GM23248 (cell line): ENCODE data around the gene GSE1. TPM values are rescaled to one million over a fixed set of nuclear protein-coding genes. Genes with fewer than 3 reads are reported as not detected.

Experiments
- DNase-seq: peaks from one replicate; pipeline ENCODE4 v3.0.0-alpha.2; 2015
- H2AFZ ChIP-seq: fragments of 200-600 bp; sonication (generic); 2 replicates; pipeline ENCODE4 v1.6.1; 2016; ENCODE audit warnings: antibody characterized with exemption
- H3F3A ChIP-seq: fragments of 200-600 bp; sonication (generic); 2 replicates; pipeline ENCODE4 v1.6.1; 2016; ENCODE audit warnings: mild to moderate bottlenecking, antibody characterized with exemption, mixed run types; ENCODE audit not compliant: insufficient read depth
- H3K27ac ChIP-seq: fragments of 200-600 bp; sonication (generic); 2 replicates; pipeline ENCODE4 v1.5.1; 2016; ENCODE audit warnings: mild to moderate bottlenecking
- H3K27me3 ChIP-seq: fragments of 200-600 bp; sonication (generic); replicated peaks from 2 replicates; pipeline ENCODE4 v1.6.1; 2016; ENCODE audit warnings: mild to moderate bottlenecking; ENCODE audit not compliant: insufficient read depth
- H3K36me3 ChIP-seq: fragments of 200-600 bp; sonication (generic); 2 replicates; pipeline ENCODE4 v1.6.1; 2016; ENCODE audit warnings: low read depth, mild to moderate bottlenecking
- H3K4me1 ChIP-seq: fragments of 200-600 bp; sonication (generic); 2 replicates; pipeline ENCODE4 v1.6.1; 2016; ENCODE audit warnings: mild to moderate bottlenecking; ENCODE audit not compliant: insufficient read depth
- H3K4me2 ChIP-seq: fragments of 200-600 bp; sonication (generic); one replicate; pipeline ENCODE4 v1.6.1; 2016; ENCODE audit warnings: mild to moderate bottlenecking; ENCODE audit not compliant: unreplicated experiment
- H3K4me3 ChIP-seq: fragments of 200-600 bp; sonication (generic); 2 replicates; pipeline ENCODE4 v1.5.1; 2016; ENCODE audit warnings: mild to moderate bottlenecking
- H3K79me2 ChIP-seq: fragments of 200-600 bp; sonication (generic); 2 replicates; pipeline ENCODE4 v1.6.1; 2016; ENCODE audit warnings: mild to moderate bottlenecking; ENCODE audit not compliant: insufficient read depth
- H3K9ac ChIP-seq: fragments of 200-600 bp; sonication (generic); 2 replicates; pipeline ENCODE4 v1.6.1; 2016; ENCODE audit warnings: mild to moderate bottlenecking
- H3K9me2 ChIP-seq: fragments of 200-600 bp; sonication (generic); 2 replicates; pipeline ENCODE4 v1.6.1; 2016; ENCODE audit warnings: mixed run types, mild to moderate bottlenecking, moderate library complexity; ENCODE audit not compliant: insufficient read depth
- H3K9me3 ChIP-seq: fragments of 200-600 bp; sonication (generic); one replicate; pipeline ENCODE4 v1.6.1; 2017; ENCODE audit warnings: low read depth
- H4K20me1 ChIP-seq: fragments of 200-600 bp; sonication (generic); 2 replicates; pipeline ENCODE4 v1.6.0; 2016; ENCODE audit not compliant: insufficient read depth
- EZH2 ChIP-seq: fragments of 200-600 bp; sonication (generic); IDR thresholded peaks from 2 replicates; pipeline ENCODE4 v1.6.1; 2018; ENCODE audit warnings: antibody characterized with exemption, mild to moderate bottlenecking; ENCODE audit not compliant: insufficient read depth, poor library complexity, severe bottlenecking
- EZH2phosphoT487 ChIP-seq: fragments of 200-600 bp; sonication (generic); IDR thresholded peaks from 2 replicates; pipeline ENCODE4 v1.6.1; 2018; ENCODE audit warnings: antibody characterized with exemption, moderate library complexity, mild to moderate bottlenecking, low read depth; ENCODE audit not compliant: insufficient read depth
- WGBS, 2 experiments: methylation state at CpG; one replicate each; pipeline ENCODE4 v1.1.6; 2015 to 2017; ENCODE audit warnings: low lambda C conversion rate in 2 of 2, low coverage in 1 of 2; ENCODE audit errors: missing lambda C conversion rate in 2 of 2; 5-methylcytosine and 5-hydroxymethylcytosine counted together
- in situ Hi-C: fragments of 300-500 bp; cut with MboI; formaldehyde crosslinking; loops from 2 replicates; pipeline ENCODE4 v1.15.0; 2020
- polyA plus RNA-seq: library from polyadenylated mRNA; unstranded; fragments of >200 nt; fragmentation: Nextera tagmentation; extraction: Ambion mirVana; gene quantifications from 2 replicates; pipeline ENCODE4 v1.2.1, GENCODE V29; 2016
- total RNA-seq: library from RNA; depleted of rRNA; stranded (reverse); fragments of >200 nt; shearing (Covaris generic); gene quantifications from 2 replicates; pipeline ENCODE4 v1.2.3, GENCODE V29; 2014

GSE1 gene
- total and polyA plus RNA-seq, 2 experiments from 2014 or later: 11.6 to 35.1 TPM

DNA sequence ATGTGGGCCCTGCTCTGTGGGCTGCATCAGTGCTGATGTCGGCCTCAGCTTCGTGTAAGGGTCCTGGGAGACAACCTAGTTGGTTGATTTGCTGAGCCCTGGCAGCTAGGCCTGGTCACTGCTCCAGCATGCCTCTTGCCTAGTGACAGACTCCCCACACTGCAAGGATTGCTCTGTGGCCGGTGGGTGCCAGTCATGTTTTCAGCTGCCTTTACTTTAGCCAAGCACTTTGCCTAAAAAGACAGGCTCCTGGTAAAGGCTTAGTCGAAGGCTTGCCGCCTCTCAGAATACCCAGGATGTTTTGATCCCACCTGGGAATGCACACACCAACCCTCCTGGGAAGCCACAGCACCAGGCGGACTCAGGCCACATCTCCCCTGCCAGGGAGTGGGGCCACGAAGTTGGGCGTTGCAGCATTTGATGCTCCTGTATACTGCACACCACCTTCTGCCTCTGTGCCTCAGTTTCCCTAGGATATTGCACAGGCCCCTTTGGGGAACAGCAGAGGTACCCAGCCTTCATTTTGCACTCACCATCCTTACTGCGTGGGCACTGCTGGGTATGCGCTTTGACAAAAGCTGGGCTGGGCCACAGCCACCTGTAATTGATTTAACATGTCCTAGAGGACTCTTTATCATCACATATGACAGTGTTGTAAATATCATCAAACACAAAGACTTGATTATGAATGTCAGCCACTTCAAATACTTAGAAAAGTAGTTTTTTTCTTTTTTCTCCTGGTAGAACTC lies 55.7 kb downstream of the GSE1 start:
- Histone ChIP-seq H3F3A (peaks cover 24% of the 10 kb centered on the region), H3K27me3 (no peaks in the 10 kb centered on the region), H3K36me3 (peaks cover 60% of the 10 kb centered on the region), H3K9me2 (no peaks in the 10 kb centered on the region), H3K4me2 (no peak overlapping the region), H3K9ac (no peak overlapping the region), H3K4me3 (no peak overlapping the region), H4K20me1 (no peaks in the 10 kb centered on the region), H3K79me2 (0 out of 2 replicates have a peak, but pooled peaks cover 4% of the 10 kb centered on the region), H3K27ac (no peak overlapping the region), H2AFZ (no peak overlapping the region), H3K4me1 (no peaks in the 10 kb centered on the region), H3K9me3 (no peaks in the 10 kb centered on the region)
- 92 to 96% methylated on average over 10 of the region's 10 CpGs for WGBS, 2 experiments
- no peak for TF ChIP-seq EZH2
- no peak for TF ChIP-seq EZH2phosphoT487
- no peak for DNase-seq
- in situ Hi-C loops: no loop called here

DNA sequence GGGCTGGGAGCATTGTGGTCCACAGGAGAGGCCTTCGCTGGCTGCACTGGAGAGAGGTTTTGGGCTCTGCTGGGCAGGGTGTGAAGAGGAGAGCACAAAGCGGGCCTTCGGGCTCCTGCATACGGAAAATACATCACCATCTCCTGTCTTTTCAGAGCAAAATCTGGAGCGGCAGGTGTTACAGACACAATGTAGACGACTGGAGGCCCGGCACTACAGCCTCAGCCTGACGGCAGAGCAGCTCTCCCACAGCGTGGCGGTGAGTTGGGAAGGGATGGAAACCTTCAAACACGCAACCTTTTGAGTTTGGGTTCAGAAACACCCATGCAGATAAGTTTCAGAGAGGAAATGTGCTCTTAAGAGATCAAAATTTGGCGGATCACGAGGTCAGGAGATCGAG lies 57.7 kb downstream of the GSE1 start:
- no peaks in the 10 kb centered on the region for H3K9me2 ChIP-seq
- no peak for DNase-seq
- H3F3A ChIP-seq: peaks cover 37% of the 10 kb centered on the region
- H3K36me3 ChIP-seq: peaks cover 65% of the 10 kb centered on the region
- in situ Hi-C loops: no loop called here
- H3K27ac ChIP-seq: no peak overlapping the region
- H4K20me1 ChIP-seq: no peaks in the 10 kb centered on the region
- TF ChIP-seq EZH2phosphoT487: no peak
- no peaks in the 10 kb centered on the region for H3K9me3 ChIP-seq
- H3K4me3 ChIP-seq: no peak overlapping the region
- 97% methylated on average over 14 of the region's 14 CpGs for whole genome bisulfite sequencing, 2 experiments
- H3K27me3 ChIP-seq: no peaks in the 10 kb centered on the region
- H3K79me2 ChIP-seq: 0 out of 2 replicates have a peak, but pooled peaks cover 4% of the 10 kb centered on the region
- no peak overlapping the region for H3K4me2 ChIP-seq
- no peak overlapping the region for H2AFZ ChIP-seq
- no peaks in the 10 kb centered on the region for H3K4me1 ChIP-seq
- H3K9ac ChIP-seq: no peak overlapping the region

- H3K9ac ChIP-seq: no peak overlapping the region
- TF ChIP-seq EZH2phosphoT487 (no peak), EZH2 (no peak)
- no peaks in the 10 kb centered on the region for H3K4me1 ChIP-seq
- H3K9me3 ChIP-seq: no peaks in the 10 kb centered on the region
- no peak overlapping the region for H3K4me2 ChIP-seq
- H3K27me3 ChIP-seq: no peaks in the 10 kb centered on the region
- no peak overlapping the region for H3K27ac ChIP-seq
- H4K20me1 ChIP-seq: no peaks in the 10 kb centered on the region
- H3F3A ChIP-seq: peaks cover 40% of the 10 kb centered on the region
- H3K36me3 ChIP-seq: peaks cover 59% of the 10 kb centered on the region
- 0 out of 2 replicates have a peak, but pooled peaks cover 4% of the 10 kb centered on the region for H3K79me2 ChIP-seq
- H2AFZ ChIP-seq: no peak overlapping the region
- no peak overlapping the region for H3K4me3 ChIP-seq
- H3K9me2 ChIP-seq: no peaks in the 10 kb centered on the region
- in situ Hi-C loops: no loop called here
- peak; percentile 55 for DNase-seq
- 62 to 70% methylated on average over 19 of the region's 19 CpGs for WGBS, 2 experiments
Measured at GRCh38 chr16:85673529-85674417, 60.7 kb downstream of the GSE1 start.

DNA sequence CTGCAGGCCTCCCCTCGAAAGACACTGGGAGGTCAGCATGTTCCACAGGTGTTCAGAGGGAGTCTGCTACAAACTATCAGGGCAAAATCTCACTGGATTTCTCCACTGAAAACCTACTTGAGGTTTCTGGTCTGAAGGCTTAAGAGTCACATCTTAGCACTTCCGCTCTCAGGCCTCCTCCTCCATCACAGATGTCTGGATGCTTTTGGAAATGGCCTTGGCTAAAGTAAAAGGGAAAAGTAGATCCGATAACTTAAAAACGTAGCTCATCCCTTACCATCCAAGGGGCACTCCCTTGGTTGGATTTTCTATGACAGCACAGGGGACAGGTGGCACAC lies 61.3 kb downstream of the GSE1 start:
- Histone ChIP-seq H3K9me2 (no peaks in the 10 kb centered on the region), H2AFZ (no peak overlapping the region), H3K4me2 (no peak overlapping the region), H3K27ac (no peak overlapping the region), H4K20me1 (no peaks in the 10 kb centered on the region), H3K79me2 (0 out of 2 replicates have a peak, but pooled peaks cover 4% of the 10 kb centered on the region), H3K27me3 (no peaks in the 10 kb centered on the region), H3K36me3 (peaks cover 59% of the 10 kb centered on the region), H3F3A (peaks cover 34% of the 10 kb centered on the region), H3K4me3 (no peak overlapping the region), H3K4me1 (no peaks in the 10 kb centered on the region), H3K9ac (no peak overlapping the region), H3K9me3 (no peaks in the 10 kb centered on the region)
- no peak for DNase-seq
- 73 to 76% methylated on average over 4 of the region's 4 CpGs for WGBS, 2 experiments
- in situ Hi-C loops: no loop called here
- TF ChIP-seq EZH2: no peak
- no peak for TF ChIP-seq EZH2phosphoT487
